ENCODE results near the gene TUBB8B.
"Not testable (repeated sequence)": the region's sequence is repeated elsewhere in the genome, so short reads cannot be mapped to it uniquely, and the experiment has no call there.

Gene TUBB8B

GRCh38 chr18:49176-49665 lies at the start of gene TUBB8B:
Gene TUBB8B (minus strand): TSS chr18:49615. CDS start chr18:49557, 58 bp downstream.
- DNase-seq, result not testable (repeated sequence)

- DNase-seq, result peak; percentile 78
Measured at GRCh38 chr18:97252-97914, 48.0 kb upstream of the TUBB8B start.

- DNase-seq, result not testable (repeated sequence)
Measured at GRCh38 chr18:96767-97131, 47.3 kb upstream of the TUBB8B start.

DNA sequence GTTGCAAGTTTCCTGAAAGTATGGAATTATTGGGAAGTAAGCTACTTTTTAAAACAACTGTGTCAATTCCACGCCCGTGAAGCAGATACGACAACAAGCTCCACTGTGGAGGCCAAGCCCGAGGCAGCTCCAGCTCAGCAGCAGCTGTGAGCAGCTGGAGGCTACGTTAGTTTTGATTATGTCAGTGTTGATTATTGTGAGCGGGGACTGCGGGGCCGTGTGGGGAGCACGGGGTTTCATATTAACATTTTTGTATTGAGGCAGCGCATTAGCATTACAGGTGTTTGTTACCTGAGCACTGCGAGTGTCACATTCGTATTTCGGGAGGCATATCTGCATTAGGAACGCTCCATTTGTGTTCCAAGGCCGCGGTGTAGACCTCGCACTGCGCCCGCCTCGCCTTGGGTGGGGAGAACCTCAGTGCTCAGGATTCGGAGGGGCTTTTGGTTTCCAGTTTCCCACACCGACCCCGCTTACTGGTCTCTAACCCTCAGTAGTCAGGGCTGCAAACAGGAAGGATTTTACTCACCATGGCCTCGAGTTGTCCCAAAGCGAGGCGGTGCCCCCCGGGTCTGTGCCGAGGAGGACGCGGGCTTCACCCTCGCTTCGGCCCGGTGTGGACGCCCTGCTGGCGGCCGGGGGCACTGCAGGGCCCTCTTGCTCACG lies 46.8 kb upstream of the TUBB8B start:
- DNase-seq, result not testable (repeated sequence)

GRCh38 chr18:95580-95979 lies 46.2 kb upstream of the TUBB8B start:
- DNase-seq, result not testable (repeated sequence)

- not testable (repeated sequence) for DNase-seq
Measured at GRCh38 chr18:93897-94408, 44.5 kb upstream of the TUBB8B start.

GRCh38 chr18:91561-91960 lies 42.1 kb upstream of the TUBB8B start:
- DNase-seq, result not testable (repeated sequence)

DNA sequence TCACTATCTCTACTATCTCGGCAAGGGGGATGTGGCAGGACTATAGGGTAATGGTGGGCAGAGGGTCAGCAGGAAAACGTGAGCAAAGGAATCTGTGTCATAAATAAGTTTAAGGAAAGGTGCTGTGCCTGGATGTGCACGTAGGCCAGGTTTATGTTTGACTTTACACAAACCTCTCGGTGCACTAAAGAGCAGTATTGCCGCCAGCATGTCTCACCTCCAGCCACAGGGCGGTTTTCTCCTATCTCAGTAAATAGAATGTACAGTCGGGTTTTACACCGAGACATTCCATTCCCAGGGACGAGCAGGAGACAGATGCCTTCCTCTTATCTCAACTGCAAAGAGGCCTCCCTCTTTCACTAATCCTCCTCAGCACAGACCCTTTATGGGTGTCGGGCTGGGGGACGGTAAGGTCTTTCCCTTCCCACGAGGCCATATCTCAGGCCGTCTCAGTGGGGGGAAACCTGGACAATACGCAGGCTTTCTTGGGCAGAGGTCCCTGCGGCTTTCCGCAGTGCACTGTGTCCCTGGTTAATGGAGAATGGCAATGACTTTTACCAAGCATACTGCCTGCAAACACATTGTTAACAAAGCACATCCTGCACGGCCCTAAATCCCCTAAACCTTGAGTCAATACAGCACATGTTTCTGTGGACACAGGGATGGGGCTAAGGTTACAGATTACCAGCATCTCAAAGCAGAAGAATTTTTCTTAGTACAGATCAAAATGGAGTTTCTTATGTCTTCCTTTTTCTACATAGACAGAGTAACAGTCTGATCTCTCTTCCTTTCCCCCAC lies 41.2 kb upstream of the TUBB8B start:
- DNase-seq, result not testable (repeated sequence)

- not testable (repeated sequence) for DNase-seq
Measured at GRCh38 chr18:89124-89523, 39.7 kb upstream of the TUBB8B start.

DNA sequence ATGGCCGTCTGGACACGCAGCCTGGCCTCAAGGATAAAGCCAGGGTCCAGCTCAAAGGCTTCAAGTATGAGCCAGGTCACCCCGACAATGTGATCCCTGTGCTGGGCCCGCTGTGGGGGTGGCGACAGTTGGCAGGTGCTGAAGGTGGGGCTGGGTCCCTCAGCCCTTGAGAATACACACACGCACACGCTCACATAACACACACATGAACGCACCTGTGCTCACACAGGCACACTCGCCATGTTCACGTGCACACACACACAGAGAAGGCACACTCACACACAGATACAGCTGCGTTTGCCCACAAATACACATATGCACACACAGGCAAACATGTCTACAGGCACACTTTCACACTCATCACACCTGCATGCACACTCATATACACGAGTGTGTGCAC lies 35.4 kb upstream of the TUBB8B start:
- not testable (repeated sequence) for DNase-seq

- DNase-seq, result not testable (repeated sequence)
Measured at GRCh38 chr18:82626-83209, 33.3 kb upstream of the TUBB8B start.

DNA sequence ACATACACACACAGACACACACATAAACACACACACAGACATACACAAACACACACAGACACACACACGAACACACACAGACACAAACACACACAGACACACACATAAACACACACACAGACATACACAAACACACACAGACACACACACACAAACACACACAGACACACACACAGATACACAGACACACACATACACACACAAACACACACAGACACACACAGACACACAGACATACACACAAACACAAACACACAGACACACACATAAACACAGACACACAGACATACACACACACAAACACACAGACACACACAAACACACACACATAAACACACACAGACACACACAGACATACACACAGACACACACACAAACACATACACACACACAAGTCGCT lies 31.5 kb upstream of the TUBB8B start:
- not testable (repeated sequence) for DNase-seq

DNA sequence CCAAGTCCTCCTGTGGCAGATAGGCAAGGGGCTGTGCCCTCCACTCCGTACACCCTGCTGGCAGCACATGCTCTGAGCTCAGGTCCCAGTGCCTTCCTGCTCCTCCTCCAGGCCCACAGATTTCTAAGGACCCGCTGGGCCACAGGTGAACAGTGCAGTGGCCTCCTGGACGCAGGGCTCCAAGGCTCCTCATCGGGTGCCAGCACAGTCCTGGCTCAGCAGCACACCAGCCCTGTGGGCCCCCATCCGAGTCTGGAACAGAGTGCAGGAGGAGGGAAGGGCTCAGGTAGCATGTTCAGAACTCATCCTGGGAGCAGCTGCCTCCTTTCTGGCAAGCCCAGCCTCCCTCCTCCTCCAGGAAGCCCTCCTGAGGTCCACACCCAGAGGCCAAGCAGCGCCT lies 30.8 kb upstream of the TUBB8B start:
- DNase-seq, result not testable (repeated sequence)

DNA sequence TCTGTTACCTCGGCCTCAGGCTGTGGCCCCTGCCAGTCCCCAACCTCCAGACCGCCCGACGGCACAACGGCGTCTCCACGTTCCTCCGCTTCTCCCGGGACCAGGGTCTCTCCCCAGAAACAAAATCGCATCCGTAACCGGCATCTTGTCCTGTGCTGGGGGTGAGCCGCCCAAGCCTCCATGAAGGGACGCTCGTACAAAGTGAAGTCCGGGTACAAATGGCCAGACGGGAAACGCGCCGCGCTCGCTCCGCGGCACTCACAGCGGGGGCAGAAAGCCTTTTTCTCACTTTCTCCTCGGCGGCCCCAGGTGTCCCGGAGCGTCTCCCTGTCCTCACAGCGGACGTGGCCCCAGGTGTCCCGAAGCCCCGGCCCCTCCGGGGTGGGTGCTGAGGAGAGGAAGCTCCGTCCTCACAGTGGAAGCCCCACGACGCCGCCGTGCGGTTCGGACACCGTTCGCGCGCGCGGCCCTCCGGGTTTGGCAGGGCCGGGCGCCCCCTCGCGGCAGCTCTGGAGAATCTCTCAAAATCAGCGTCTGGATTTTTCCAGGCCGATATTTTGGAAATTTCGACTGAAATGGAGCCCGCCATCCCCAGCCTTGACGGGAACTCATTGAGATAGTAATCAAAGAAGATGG lies 26.2 kb upstream of the TUBB8B start:
- DNase-seq, result not testable (repeated sequence)

GRCh38 chr18:73181-73777 lies 23.9 kb upstream of the TUBB8B start:
- DNase-seq, result not testable (repeated sequence)

DNA sequence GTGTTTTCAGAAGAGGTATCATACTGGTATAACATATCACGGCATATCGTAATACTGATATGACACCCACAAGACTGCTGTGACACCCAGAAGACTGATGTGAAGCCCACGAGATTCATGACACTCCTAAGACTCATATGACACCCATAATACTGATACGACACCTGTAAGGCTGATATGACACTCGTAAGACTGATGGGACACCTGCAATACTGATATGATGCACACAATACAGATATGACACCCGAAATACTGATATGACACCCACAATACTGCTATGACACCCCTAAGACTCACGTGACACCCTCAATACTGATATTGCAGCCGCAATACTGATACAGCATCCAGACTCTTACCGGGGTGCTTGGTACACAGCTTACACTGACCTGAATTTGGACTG lies 18.3 kb upstream of the TUBB8B start:
- DNase-seq, result not testable (repeated sequence)

DNA sequence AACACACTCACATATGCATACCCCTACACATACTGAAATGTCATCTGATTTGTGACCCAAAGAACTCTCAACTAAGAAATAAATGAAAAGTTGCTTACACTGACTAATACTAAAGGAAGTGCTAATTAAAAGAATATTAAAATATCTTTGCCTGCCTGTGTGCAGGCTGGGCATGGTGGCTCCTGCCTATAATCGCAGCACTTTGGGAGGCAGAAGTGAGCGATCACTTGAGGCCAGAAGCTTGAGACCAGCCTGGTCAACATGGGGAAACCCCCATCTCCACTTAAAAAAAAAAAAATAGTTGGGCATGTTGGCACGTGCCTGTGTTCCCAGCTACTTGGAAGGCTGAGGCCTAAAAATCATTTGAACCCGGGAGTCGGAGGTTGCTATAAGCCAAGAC lies 14.9 kb upstream of the TUBB8B start:
- not testable (repeated sequence) for DNase-seq

DNA sequence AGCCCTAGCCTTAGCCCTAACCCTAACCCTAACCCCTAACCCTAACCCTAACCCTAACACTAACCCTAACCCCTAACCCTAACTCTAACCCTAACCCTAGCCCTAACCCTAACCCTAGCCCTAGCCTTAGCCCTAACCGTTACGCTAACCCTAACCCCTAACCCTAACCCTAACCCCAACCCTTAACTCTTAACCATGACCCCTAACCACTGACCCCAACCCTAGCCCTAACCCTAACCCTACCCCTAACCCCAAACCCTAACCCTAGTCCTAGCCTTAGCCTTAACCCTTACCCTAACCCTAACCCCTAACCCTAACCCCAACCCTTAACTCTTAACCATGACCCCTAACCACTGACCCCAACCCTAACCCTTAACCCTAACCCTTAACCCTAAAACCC lies 14.2 kb upstream of the TUBB8B start:
- not testable (repeated sequence) for DNase-seq

DNA sequence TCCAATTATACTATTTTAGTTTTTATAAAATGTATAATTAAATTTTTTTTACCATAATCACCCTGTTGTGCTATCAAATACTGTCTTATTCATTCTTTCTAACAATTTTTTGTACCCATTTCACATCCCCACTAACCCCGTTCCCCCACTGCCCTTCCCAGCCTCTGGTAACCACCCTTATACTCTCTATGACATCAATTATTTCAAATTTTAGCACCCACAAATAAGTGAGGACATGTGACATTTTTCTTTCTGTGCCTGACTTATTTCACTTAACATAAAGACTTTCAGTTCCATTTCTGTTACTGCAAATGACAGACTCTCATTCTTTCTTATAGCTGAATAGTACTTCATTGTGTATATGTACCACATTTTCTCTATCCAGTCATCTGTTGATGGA lies 5.0 kb upstream of the TUBB8B start:
- DNase-seq, result not testable (repeated sequence)

DNA sequence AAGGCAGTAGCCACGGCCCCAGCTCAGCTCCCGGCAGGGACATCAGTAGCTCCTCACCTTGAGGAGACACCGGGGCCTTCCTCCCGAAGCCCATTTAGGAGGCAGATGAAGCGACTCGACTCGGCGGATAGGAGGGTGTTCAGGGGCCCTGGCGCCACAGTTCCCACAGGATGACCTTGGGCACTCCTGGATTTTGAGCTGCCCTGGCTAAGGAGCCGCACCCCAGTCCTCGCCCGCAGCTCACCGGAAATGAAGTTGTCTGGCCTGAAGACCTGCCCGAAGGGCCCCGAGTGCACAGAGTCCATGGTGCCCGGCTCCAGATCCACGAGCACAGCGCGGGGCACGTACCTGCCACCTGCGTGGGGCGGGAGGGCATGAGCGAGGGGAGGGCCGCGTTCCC lies 719 bp downstream of the TUBB8B start:
- DNase-seq, result not testable (repeated sequence)

DNA sequence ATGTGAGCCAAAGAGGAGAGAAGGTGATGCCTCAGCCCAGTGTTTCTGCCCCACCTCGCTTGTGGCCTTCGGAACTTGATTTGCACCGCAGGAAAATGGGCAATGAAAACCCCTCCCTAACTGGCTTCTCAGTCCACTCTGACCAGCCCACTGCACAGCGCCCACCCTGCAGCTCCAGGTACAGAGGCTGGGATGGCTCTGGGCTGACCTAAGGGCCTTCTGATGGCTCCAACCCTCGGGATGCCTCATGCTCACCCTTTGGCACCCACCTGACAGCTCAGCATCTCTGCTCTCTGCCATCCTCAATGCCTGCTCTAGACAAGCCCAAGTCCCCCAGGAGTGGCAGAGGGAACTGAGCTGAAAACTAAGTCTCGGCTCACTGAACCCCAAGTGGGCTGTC lies 36.2 kb downstream of the TUBB8B start:
- DNase-seq, result not testable (repeated sequence)

DNA sequence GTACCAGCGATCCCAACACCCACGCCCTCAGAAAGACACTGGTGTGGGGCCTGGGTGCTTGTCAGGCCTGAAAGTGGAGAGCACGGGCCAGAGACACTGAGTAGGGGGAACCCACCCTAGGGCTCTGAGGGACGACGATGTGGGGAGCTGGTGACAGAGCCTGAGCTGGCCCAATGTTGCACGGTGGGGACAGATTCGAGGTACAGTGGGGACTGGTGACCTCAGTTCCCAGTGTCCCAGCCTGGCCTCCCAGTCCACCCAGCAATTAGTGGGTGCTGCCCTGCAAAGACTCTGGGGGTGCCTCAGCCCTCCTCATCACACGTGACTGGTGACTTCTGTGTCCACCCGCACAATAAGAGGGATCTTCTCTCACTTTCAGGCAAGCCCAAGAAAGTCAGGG lies 36.6 kb downstream of the TUBB8B start:
- DNase-seq, result not testable (repeated sequence)

All from activated CD4-positive, alpha-beta T cell treated with anti-CD3 and anti-CD28 coated beads for 48 hours (primary cell).